Hepatocyte (in vitro differentiated cells): ENCODE results near the gene CEMIP2. TPM values are rescaled to one million over a fixed set of nuclear protein-coding genes. Genes with fewer than 3 reads are reported as not detected.

Experiments
- DNase-seq: peaks from one replicate; pipeline ENCODE4 v3.0.0-alpha.2; 2016; ENCODE audit warnings: low spot score
- H2AFZ ChIP-seq: fragments of 200-600 bp; sonication (generic); 2 replicates; pipeline ENCODE4 v1.6.0; 2016; ENCODE audit warnings: antibody characterized with exemption, mild to moderate bottlenecking
- H3K27ac ChIP-seq: fragments of 200-600 bp; sonication (generic); 2 replicates; pipeline ENCODE4 v1.5.1; 2016; ENCODE audit warnings: mild to moderate bottlenecking
- H3K27me3 ChIP-seq: fragments of 200-600 bp; sonication (generic); 2 replicates; pipeline ENCODE4 v1.6.1; 2016
- H3K36me3 ChIP-seq: fragments of 200-600 bp; sonication (generic); replicated peaks from 2 replicates; pipeline ENCODE4 v1.5.1; 2016; ENCODE audit warnings: low read depth; ENCODE audit not compliant: insufficient read depth
- H3K4me1 ChIP-seq: fragments of 200-600 bp; sonication (generic); 2 replicates; pipeline ENCODE4 v1.5.1; 2016; ENCODE audit warnings: mild to moderate bottlenecking, moderate library complexity; ENCODE audit not compliant: insufficient read depth
- H3K4me2 ChIP-seq: fragments of 200-600 bp; sonication (generic); 2 replicates; pipeline ENCODE4 v1.6.0; 2016
- H3K4me3 ChIP-seq: fragments of 200-600 bp; sonication (generic); 2 replicates; pipeline ENCODE4 v1.5.1; 2016; ENCODE audit warnings: mild to moderate bottlenecking
- H3K79me2 ChIP-seq: fragments of 200-600 bp; sonication (generic); 2 replicates; pipeline ENCODE4 v1.6.0; 2017; ENCODE audit warnings: mild to moderate bottlenecking
- H3K9me2 ChIP-seq: fragments of 200-600 bp; sonication (generic); replicated peaks from 2 replicates; pipeline ENCODE4 v1.6.0; 2017; ENCODE audit warnings: mild to moderate bottlenecking; ENCODE audit not compliant: insufficient read depth
- H3K9me3 ChIP-seq: fragments of 200-600 bp; sonication (generic); 2 replicates; pipeline ENCODE4 v1.5.1; 2016; ENCODE audit warnings: low read depth, mild to moderate bottlenecking
- H4K20me1 ChIP-seq: fragments of 200-600 bp; sonication (generic); 2 replicates; pipeline ENCODE4 v1.6.0; 2016; ENCODE audit warnings: mild to moderate bottlenecking; ENCODE audit not compliant: insufficient read depth, poor library complexity, severe bottlenecking
- CTCF ChIP-seq: fragments of 200-600 bp; sonication (generic); IDR thresholded peaks from 2 replicates; pipeline ENCODE4 v1.5.1; 2016; ENCODE audit warnings: antibody characterized with exemption, mild to moderate bottlenecking; ENCODE audit not compliant: poor library complexity
- EZH2 ChIP-seq: fragments of 200-600 bp; sonication (generic); IDR thresholded peaks from 2 replicates; pipeline ENCODE4 v1.6.1; 2016; ENCODE audit warnings: antibody characterized with exemption, mild to moderate bottlenecking, borderline replicate concordance
- EZH2phosphoT487 ChIP-seq: fragments of 200-600 bp; sonication (generic); IDR thresholded peaks from one replicate; pipeline ENCODE4 v1.6.1; 2018; ENCODE audit warnings: antibody characterized with exemption, mild to moderate bottlenecking, low read depth, moderate library complexity; ENCODE audit not compliant: unreplicated experiment, severe bottlenecking
- WGBS: methylation state at CpG from one replicate; pipeline ENCODE4 v1.1.6; 2016; ENCODE audit warnings: low lambda C conversion rate; ENCODE audit errors: missing lambda C conversion rate; 5-methylcytosine and 5-hydroxymethylcytosine counted together
- polyA plus RNA-seq: library from polyadenylated mRNA; unstranded; fragments of >200 nt; fragmentation: Nextera tagmentation; extraction: Ambion mirVana; gene quantifications from 2 replicates; pipeline ENCODE4 v1.2.1, GENCODE V29; 2016
- total RNA-seq: library from RNA; depleted of rRNA; stranded (reverse); fragments of >200 nt; gene quantifications from 2 replicates; pipeline ENCODE4 v1.2.3, GENCODE V29; 2014

The CEMIP2 gene
- total and polyA plus RNA-seq, 2 experiments from 2014 or later = 45.2 to 94.2 TPM

- Histone ChIP-seq H4K20me1 (no peaks in the 10 kb centered on the region), H3K27ac (no peak overlapping the region), H3K4me1 (no peaks in the 10 kb centered on the region), H2AFZ (no peak overlapping the region), H3K36me3 (no peaks in the 10 kb centered on the region), H3K4me2 (no peak overlapping the region), H3K79me2 (no peaks in the 10 kb centered on the region), H3K9me2 (no peaks in the 10 kb centered on the region), H3K4me3 (no peak overlapping the region), H3K9me3 (no peaks in the 10 kb centered on the region), H3K27me3 (no peaks in the 10 kb centered on the region)
- WGBS = 81% methylated on average over 1 of the region's 1 CpG
- TF ChIP-seq EZH2phosphoT487 (no peak), CTCF (no peak), EZH2 (no peak)
- no peak for DNase-seq
Measured at GRCh38 chr9:71670121-71670520, 98.2 kb downstream of the CEMIP2 start.

GRCh38 chr9:71669284-71669995 lies 98.9 kb downstream of the CEMIP2 start:
- Histone ChIP-seq H3K27ac (no peak overlapping the region), H3K4me3 (no peak overlapping the region), H2AFZ (no peak overlapping the region), H3K9me2 (no peaks in the 10 kb centered on the region), H3K36me3 (no peaks in the 10 kb centered on the region), H3K79me2 (no peaks in the 10 kb centered on the region), H3K4me2 (no peak overlapping the region), H3K27me3 (no peaks in the 10 kb centered on the region), H3K4me1 (no peaks in the 10 kb centered on the region), H4K20me1 (no peaks in the 10 kb centered on the region), H3K9me3 (no peaks in the 10 kb centered on the region)
- 71% methylated on average over 3 of the region's 3 CpGs for WGBS
- no peak for TF ChIP-seq EZH2
- no peak for TF ChIP-seq CTCF
- no peak for TF ChIP-seq EZH2phosphoT487
- no peak for DNase-seq

- no peaks in the 10 kb centered on the region for H3K4me1 ChIP-seq
- H4K20me1 ChIP-seq = no peaks in the 10 kb centered on the region
- H3K27me3 ChIP-seq = no peaks in the 10 kb centered on the region
- no peaks in the 10 kb centered on the region for H3K79me2 ChIP-seq
- H3K4me2 ChIP-seq = no peak overlapping the region
- TF ChIP-seq EZH2phosphoT487 = no peak
- no peak for TF ChIP-seq CTCF
- no peak for TF ChIP-seq EZH2
- no peaks in the 10 kb centered on the region for H3K9me2 ChIP-seq
- H3K36me3 ChIP-seq = no peaks in the 10 kb centered on the region
- WGBS = 100% methylated on average over 2 of the region's 2 CpGs
- H3K27ac ChIP-seq = no peak overlapping the region
- H3K9me3 ChIP-seq = no peaks in the 10 kb centered on the region
- no peak overlapping the region for H3K4me3 ChIP-seq
- H2AFZ ChIP-seq = no peak overlapping the region
- no peak for DNase-seq
Measured at GRCh38 chr9:71668717-71669116, 99.6 kb downstream of the CEMIP2 start.

- 86% methylated on average over 5 of the region's 5 CpGs for WGBS
- Histone ChIP-seq H3K27me3 (no peaks in the 10 kb centered on the region), H3K4me2 (no peak overlapping the region), H3K27ac (no peak overlapping the region), H3K9me2 (no peaks in the 10 kb centered on the region), H2AFZ (no peak overlapping the region), H3K4me1 (no peaks in the 10 kb centered on the region), H3K36me3 (no peaks in the 10 kb centered on the region), H3K79me2 (no peaks in the 10 kb centered on the region), H4K20me1 (no peaks in the 10 kb centered on the region), H3K4me3 (no peak overlapping the region), H3K9me3 (no peaks in the 10 kb centered on the region)
- DNase-seq = no peak
- TF ChIP-seq CTCF (no peak), EZH2phosphoT487 (no peak), EZH2 (no peak)
Measured at GRCh38 chr9:71665247-71665646, 103.1 kb downstream of the CEMIP2 start.
